HG02798 (cell line): Measurements from ENCODE around the gene KRT83.
"Not testable (repeated sequence)": the region's sequence is repeated elsewhere in the genome, so short reads cannot be mapped to it uniquely, and the experiment has no call there.

ENCODE experiments used
- ATAC-seq: cut with Tn5 transposase; IDR thresholded peaks from one replicate; pipeline ENCODE4 v1.9.1; 2021; ENCODE audit warnings: mild to moderate bottlenecking; ENCODE audit not compliant: unreplicated experiment, poor library complexity

Gene KRT83

GRCh38 chr12:52334185-52334584 lies 13.0 kb upstream of the KRT83 start:
- ATAC-seq, result no peak

DNA sequence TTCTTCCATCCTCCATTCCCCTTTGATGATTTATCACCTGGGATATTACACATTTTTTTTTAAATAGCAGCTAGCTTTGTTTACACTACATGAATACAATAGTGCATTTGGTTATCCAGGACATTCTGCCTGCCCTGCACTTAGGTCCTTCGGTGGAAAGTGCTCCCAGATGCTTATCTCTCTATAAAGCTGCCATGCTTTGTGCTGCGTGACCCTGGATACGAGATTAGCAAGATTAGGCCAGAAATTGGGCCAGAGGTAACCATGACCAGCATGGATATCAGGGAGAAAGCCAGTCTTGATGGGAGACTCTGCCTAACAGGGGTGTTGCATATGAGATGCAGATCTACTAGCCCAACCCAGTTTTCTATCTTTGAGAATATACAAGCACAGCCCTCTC lies 12.1 kb upstream of the KRT83 start:
- no peak for ATAC-seq

GRCh38 chr12:52332381-52332780 lies 11.2 kb upstream of the KRT83 start:
- ATAC-seq, result no peak

- no peak for ATAC-seq
Measured at GRCh38 chr12:52331833-52332232, 10.6 kb upstream of the KRT83 start.

GRCh38 chr12:52331039-52331438 lies 9.8 kb upstream of the KRT83 start:
- ATAC-seq, result no peak

GRCh38 chr12:52327830-52328500 lies 6.8 kb upstream of the KRT83 start:
- no peak for ATAC-seq

GRCh38 chr12:52327052-52327829 lies 6.0 kb upstream of the KRT83 start:
- peak; percentile 89 for ATAC-seq

DNA sequence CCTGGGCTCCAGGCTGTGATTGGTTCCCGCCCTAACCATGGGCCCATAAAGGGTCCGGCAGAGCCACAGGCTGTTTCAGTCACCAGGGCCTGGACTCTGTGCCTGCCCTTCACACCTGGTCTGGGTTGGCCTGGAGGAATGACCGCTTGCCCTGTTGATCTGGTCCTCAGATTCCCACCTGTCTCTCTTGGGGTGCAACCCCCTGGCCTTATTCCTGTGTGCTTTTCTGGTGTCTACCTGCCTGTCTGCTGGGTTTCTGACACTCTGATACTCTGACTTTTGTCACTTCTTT lies 2.9 kb upstream of the KRT83 start:
- ATAC-seq, result no peak

GRCh38 chr12:52323416-52324152 lies 2.4 kb upstream of the KRT83 start:
- ATAC-seq, result no peak

- ATAC-seq, result no peak
Measured at GRCh38 chr12:52323001-52323400, 1.8 kb upstream of the KRT83 start.

DNA sequence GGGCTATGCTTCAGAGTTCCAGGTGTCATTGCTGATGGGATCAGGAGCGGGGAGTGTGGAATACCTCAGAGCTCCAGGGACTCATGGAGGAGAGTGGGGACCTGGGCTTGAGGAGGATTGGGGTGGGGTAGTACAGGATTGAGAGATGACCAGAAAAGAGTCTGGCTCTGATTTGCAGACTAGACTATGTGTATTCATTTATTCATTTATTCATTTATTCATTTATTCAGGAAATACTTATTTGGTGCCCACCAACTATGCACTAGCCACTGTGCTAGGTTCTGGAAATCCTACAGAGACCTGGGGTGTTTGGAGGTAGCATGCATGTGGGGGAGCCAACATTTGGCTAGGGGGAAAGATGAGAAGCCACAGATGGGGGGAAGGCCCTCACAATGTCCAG lies 871 bp upstream of the KRT83 start:
- ATAC-seq, result no peak

GRCh38 chr12:52321418-52321817 lies 220 bp upstream of the KRT83 start:
- no peak for ATAC-seq

GRCh38 chr12:52319097-52319496 lies 2.1 kb downstream of the KRT83 start:
- no peak for ATAC-seq

DNA sequence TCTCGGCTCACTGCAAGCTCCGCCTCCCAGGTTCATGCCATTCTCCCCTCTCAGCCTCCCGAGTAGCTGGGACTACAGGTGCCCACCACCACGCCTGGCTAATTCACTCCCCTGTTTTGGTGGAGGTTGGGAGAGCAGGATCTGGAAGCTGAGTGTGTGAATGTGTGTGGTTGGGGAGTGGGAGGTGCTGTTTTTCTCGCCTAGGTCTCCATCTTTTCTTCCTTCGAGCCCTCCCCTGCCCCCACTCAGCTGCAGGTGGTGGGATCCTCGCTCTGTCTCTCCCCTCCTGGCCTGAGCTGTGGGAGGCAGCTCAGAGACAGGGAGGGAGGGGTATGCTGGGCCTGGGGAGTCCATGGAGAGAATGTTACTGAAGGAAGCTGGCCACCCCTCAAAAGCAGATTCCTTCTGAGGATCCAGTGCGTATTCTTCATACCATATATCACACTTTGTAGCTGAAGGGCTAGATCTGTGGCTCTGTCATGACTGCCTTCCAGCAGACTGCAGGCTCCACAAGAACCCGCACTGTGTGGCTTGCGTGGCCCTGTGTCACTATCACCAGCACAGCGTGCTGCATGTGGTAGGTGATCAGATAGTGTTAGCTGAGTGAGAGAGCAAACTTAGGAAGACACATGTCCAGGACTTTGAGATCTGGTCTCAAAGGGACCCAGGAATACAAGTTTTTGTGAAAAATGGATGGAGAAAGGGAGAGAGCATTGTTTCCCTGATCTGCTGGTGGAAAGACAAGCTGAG lies 2.8 kb downstream of the KRT83 start:
- ATAC-seq, result no peak

GRCh38 chr12:52317468-52318052 lies 3.6 kb downstream of the KRT83 start:
- ATAC-seq, result no peak

DNA sequence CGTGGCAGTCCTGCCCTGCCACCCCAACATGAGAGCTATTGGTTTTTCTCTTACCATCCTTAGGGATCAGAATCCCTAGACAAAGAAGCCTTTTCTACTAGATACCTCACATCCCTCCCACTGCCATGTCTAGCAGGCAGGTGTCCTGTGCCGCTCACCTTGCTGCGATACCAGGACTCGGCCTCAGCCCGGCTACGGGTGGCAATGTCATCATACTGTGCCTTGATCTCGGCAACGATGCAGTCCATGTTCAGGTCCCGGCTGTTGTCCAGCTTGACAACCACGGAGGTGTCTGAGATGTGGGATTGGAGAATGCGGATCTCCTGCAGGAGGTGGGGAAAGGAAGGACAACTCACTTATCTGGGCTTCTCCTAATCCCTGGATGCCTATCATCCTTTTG lies 4.5 kb downstream of the KRT83 start:
- no peak for ATAC-seq

DNA sequence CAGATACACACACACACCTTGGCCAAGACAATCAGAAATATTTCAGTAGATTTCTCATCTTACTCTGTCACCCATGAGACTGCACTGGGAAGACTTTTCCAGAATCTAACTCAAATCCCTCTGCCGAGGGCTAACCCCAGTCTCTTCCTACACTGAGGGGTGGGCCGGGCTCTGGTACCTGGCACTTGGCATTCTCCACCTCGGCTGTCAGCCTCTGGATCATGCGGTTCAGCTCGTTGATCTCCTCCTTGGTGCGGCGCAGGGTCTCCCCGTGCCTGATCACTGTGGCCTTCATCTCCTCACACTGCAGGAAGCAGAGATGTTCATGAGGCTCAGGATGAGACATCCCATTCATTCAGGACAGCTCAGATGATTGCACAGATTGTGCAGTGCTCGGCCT lies 4.9 kb downstream of the KRT83 start:
- ATAC-seq, result no peak

- ATAC-seq, result not testable (repeated sequence)
Measured at GRCh38 chr12:52315721-52316120, 5.5 kb downstream of the KRT83 start.

- ATAC-seq, result no peak
Measured at GRCh38 chr12:52314511-52314910, 6.7 kb downstream of the KRT83 start.

GRCh38 chr12:52313926-52314325 lies 7.3 kb downstream of the KRT83 start:
- ATAC-seq, result no peak
